ENCODE data around the gene TTC7B. TPM values are rescaled to one million over a fixed set of nuclear protein-coding genes. Genes with fewer than 3 reads are reported as not detected.

The TTC7B gene
- total RNA-seq, 1 donor from 2014 or later, result 46.0 TPM

GRCh38 chr14:90815572-90815821, 733 bp downstream of the TTC7B start:
- TF ChIP-seq CTCF (IDR thresholded peaks at IDR 0.05; ENCODE audit: insufficient read depth, low read length, poor library complexity, severe bottlenecking), result no peak
- Histone ChIP-seq H3K36me3 (ENCODE audit: control insufficient read depth, insufficient read depth, low read length) (no peaks in the 10 kb centered on the region), H3K4me3 (ENCODE audit: low read depth, low read length) (peak overlapping the region; percentile 78), H3K27me3 (ENCODE audit: control insufficient read depth, insufficient read depth, low read length) (no peaks in the 10 kb centered on the region)
- DNase-seq (ENCODE audit: low read depth), result no peak

- no peak for TF ChIP-seq CTCF (IDR thresholded peaks at IDR 0.05; ENCODE audit: insufficient read depth, low read length, poor library complexity, severe bottlenecking)
- Histone ChIP-seq H3K27me3 (ENCODE audit: control insufficient read depth, insufficient read depth, low read length) (no peaks in the 10 kb centered on the region), H3K36me3 (ENCODE audit: control insufficient read depth, insufficient read depth, low read length) (no peaks in the 10 kb centered on the region)
Observed at GRCh38 chr14:90814806-90815571, 1.2 kb downstream of the TTC7B start.

GRCh38 chr14:90813442-90813841, 2.8 kb downstream of the TTC7B start:
- no peak for TF ChIP-seq CTCF (IDR thresholded peaks at IDR 0.05; ENCODE audit: insufficient read depth, low read length, poor library complexity, severe bottlenecking)
- H3K4me3 ChIP-seq (ENCODE audit: low read depth, low read length), result no peak overlapping the region
- H3K36me3 ChIP-seq (ENCODE audit: control insufficient read depth, insufficient read depth, low read length), result no peaks in the 10 kb centered on the region
- no peaks in the 10 kb centered on the region for H3K27me3 ChIP-seq (ENCODE audit: control insufficient read depth, insufficient read depth, low read length)
- DNase-seq (ENCODE audit: low read depth), result no peak

More at GRCh38 chr14:90814806-90815571, 1.2 kb downstream of the TTC7B start:
- DNase-seq (ENCODE audit: low read depth), result no peak
- H3K4me3 ChIP-seq (ENCODE audit: low read depth, low read length), result peak overlapping the region; percentile 78

GRCh38 chr14:90812109-90812508, 4.1 kb downstream of the TTC7B start:
- Histone ChIP-seq H3K36me3 (ENCODE audit: control insufficient read depth, insufficient read depth, low read length) (no peaks in the 10 kb centered on the region), H3K27me3 (ENCODE audit: control insufficient read depth, insufficient read depth, low read length) (no peaks in the 10 kb centered on the region), H3K4me3 (ENCODE audit: low read depth, low read length) (no peak overlapping the region)
- no peak for TF ChIP-seq CTCF (IDR thresholded peaks at IDR 0.05; ENCODE audit: insufficient read depth, low read length, poor library complexity, severe bottlenecking)
- DNase-seq (ENCODE audit: low read depth), result no peak

- H3K36me3 ChIP-seq (ENCODE audit: control insufficient read depth, insufficient read depth, low read length), result no peaks in the 10 kb centered on the region
- H3K4me3 ChIP-seq (ENCODE audit: low read depth, low read length), result no peak overlapping the region
- no peak for TF ChIP-seq CTCF (IDR thresholded peaks at IDR 0.05; ENCODE audit: insufficient read depth, low read length, poor library complexity, severe bottlenecking)
- no peak for DNase-seq (ENCODE audit: low read depth)
- H3K27me3 ChIP-seq (ENCODE audit: control insufficient read depth, insufficient read depth, low read length), result no peaks in the 10 kb centered on the region
Observed at GRCh38 chr14:90811641-90812040, 4.6 kb downstream of the TTC7B start.

- no peak for TF ChIP-seq CTCF (IDR thresholded peaks at IDR 0.05; ENCODE audit: insufficient read depth, low read length, poor library complexity, severe bottlenecking)
- Histone ChIP-seq H3K4me3 (ENCODE audit: low read depth, low read length) (no peak overlapping the region), H3K27me3 (ENCODE audit: control insufficient read depth, insufficient read depth, low read length) (no peaks in the 10 kb centered on the region), H3K36me3 (ENCODE audit: control insufficient read depth, insufficient read depth, low read length) (no peaks in the 10 kb centered on the region)
- no peak for DNase-seq (ENCODE audit: low read depth)
Observed at GRCh38 chr14:90810806-90811205, 5.4 kb downstream of the TTC7B start.
